Measurements from ENCODE around the gene HMGCS2. TPM values are rescaled to one million over a fixed set of nuclear protein-coding genes. Genes with fewer than 3 reads are reported as not detected.
A peak's percentile ranks its signal among the peaks of the same experiment; 100 is the strongest.

Gene HMGCS2
- total and polyA plus RNA-seq, 9 of the 15 experiments (the other 6 are each of a cell fraction or from before 2014, with no cell fraction given), result 0.13 TPM; not detected in 8

- TF ChIP-seq, protein P1, sequence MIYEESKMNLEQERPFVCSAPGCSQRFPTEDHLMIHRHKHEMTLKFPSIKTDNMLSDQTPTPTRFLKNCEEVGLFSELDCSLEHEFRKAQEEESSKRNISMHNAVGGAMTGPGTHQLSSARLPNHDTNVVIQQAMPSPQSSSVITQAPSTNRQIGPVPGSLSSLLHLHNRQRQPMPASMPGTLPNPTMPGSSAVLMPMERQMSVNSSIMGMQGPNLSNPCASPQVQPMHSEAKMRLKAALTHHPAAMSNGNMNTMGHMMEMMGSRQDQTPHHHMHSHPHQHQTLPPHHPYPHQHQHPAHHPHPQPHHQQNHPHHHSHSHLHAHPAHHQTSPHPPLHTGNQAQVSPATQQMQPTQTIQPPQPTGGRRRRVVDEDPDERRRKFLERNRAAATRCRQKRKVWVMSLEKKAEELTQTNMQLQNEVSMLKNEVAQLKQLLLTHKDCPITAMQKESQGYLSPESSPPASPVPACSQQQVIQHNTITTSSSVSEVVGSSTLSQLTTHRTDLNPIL (CRISPR knock-in tag; IDR thresholded peaks at IDR 0.05), result no peak
- TF ChIP-seq NCOA2 (IDR thresholded peaks at IDR 0.05; ENCODE audit: partially characterized antibody in 2 of 2) (no peak), MYNN (IDR thresholded peaks at IDR 0.05) (peak; percentile 91), MYNN (CRISPR knock-in tag; IDR thresholded peaks at IDR 0.05) (no peak), RAD51 (IDR thresholded peaks at IDR 0.05; ENCODE audit: borderline replicate concordance, low read depth) (peak; percentile 32; the same call in 1 of the 2 replicates), MCM3 (IDR thresholded peaks at IDR 0.05) (no peak), FOXK2 (conservative IDR thresholded peaks at IDR 0.05 in 1 of 2, IDR thresholded peaks at IDR 0.05 in 1 of 2; ENCODE audit: low read depth in 2 of 2) (no peak), ARID1B (IDR thresholded peaks at IDR 0.05) (peak; percentile 98)
- TF ChIP-seq, protein P2, sequence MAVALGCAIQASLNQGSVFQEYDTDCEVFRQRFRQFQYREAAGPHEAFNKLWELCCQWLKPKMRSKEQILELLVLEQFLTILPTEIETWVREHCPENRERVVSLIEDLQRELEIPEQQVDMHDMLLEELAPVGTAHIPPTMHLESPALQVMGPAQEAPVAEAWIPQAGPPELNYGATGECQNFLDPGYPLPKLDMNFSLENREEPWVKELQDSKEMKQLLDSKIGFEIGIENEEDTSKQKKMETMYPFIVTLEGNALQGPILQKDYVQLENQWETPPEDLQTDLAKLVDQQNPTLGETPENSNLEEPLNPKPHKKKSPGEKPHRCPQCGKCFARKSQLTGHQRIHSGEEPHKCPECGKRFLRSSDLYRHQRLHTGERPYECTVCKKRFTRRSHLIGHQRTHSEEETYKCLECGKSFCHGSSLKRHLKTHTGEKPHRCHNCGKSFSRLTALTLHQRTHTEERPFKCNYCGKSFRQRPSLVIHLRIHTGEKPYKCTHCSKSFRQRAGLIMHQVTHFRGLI (CRISPR knock-in tag; IDR thresholded peaks at IDR 0.05), result peak; percentile 11; the same call in 1 of the 2 replicates
- TF ChIP-seq, protein P3, sequence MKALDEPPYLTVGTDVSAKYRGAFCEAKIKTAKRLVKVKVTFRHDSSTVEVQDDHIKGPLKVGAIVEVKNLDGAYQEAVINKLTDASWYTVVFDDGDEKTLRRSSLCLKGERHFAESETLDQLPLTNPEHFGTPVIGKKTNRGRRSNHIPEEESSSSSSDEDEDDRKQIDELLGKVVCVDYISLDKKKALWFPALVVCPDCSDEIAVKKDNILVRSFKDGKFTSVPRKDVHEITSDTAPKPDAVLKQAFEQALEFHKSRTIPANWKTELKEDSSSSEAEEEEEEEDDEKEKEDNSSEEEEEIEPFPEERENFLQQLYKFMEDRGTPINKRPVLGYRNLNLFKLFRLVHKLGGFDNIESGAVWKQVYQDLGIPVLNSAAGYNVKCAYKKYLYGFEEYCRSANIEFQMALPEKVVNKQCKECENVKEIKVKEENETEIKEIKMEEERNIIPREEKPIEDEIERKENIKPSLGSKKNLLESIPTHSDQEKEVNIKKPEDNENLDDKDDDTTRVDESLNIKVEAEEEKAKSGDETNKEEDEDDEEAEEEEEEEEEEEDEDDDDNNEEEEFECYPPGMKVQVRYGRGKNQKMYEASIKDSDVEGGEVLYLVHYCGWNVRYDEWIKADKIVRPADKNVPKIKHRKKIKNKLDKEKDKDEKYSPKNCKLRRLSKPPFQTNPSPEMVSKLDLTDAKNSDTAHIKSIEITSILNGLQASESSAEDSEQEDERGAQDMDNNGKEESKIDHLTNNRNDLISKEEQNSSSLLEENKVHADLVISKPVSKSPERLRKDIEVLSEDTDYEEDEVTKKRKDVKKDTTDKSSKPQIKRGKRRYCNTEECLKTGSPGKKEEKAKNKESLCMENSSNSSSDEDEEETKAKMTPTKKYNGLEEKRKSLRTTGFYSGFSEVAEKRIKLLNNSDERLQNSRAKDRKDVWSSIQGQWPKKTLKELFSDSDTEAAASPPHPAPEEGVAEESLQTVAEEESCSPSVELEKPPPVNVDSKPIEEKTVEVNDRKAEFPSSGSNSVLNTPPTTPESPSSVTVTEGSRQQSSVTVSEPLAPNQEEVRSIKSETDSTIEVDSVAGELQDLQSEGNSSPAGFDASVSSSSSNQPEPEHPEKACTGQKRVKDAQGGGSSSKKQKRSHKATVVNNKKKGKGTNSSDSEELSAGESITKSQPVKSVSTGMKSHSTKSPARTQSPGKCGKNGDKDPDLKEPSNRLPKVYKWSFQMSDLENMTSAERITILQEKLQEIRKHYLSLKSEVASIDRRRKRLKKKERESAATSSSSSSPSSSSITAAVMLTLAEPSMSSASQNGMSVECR (CRISPR knock-in tag; IDR thresholded peaks at IDR 0.05), result no peak
These were observed 31.5 kb downstream of the HMGCS2 start (continued) for GRCh38 chr1:119737040-119737682.

All from K562 (cell line).